Upper lobe of left lung (tissue), 6 donors: Measurements from ENCODE around the gene ACTL8. TPM values are rescaled to one million over a fixed set of nuclear protein-coding genes. Genes with fewer than 3 reads are reported as not detected.

Experiments
- ATAC-seq, 2 donors: fragments of 200-7000 bp; cut with Tn5 transposase; one replicate each; pipeline ENCODE4 v1.9.1; 2022; ENCODE audit warnings: mild to moderate bottlenecking in 2 of 2, moderate library complexity in 2 of 2; ENCODE audit not compliant: low FRiP score in 2 of 2
- DNase-seq, 2 donors: peaks; one replicate each; pipeline ENCODE4 v3.0.0-alpha.2; 2019 to 2020
- H3K27ac ChIP-seq, 4 donors: fragments of 200-600 bp; sonication (generic); one replicate each; pipeline ENCODE4 v1.5.1; 2016 to 2019
- H3K27me3 ChIP-seq, 4 donors: fragments of 200-600 bp; sonication (generic); one replicate each; pipeline ENCODE4 v1.5.1; 2017 to 2019
- H3K36me3 ChIP-seq, 4 donors: fragments of 200-600 bp; sonication (generic); one replicate each; pipeline ENCODE4 v1.5.1; 2016 to 2019
- H3K4me1 ChIP-seq, 4 donors: fragments of 200-600 bp; sonication (generic); one replicate each; pipeline ENCODE4 v1.5.1; 2018 to 2019
- H3K4me3 ChIP-seq, 4 donors: fragments of 200-600 bp; sonication (generic); one replicate each; pipeline ENCODE4 v1.5.1; 2017 to 2019; ENCODE audit warnings: mild to moderate bottlenecking in 2 of 4, moderate library complexity in 1 of 4
- H3K9me3 ChIP-seq, 4 donors: fragments of 200-600 bp; sonication (generic); one replicate each; pipeline ENCODE4 v1.5.1; 2018 to 2019
- EP300 ChIP-seq, 4 donors: sonication (generic); formaldehyde crosslinking; IDR thresholded peaks; one replicate each; pipeline ENCODE4 v1.5.1; 2017; ENCODE audit warnings: antibody characterized with exemption in 4 of 4, control low read depth in 2 of 4
- POLR2A ChIP-seq, 4 donors: fragments of 450-650 bp; IDR thresholded peaks; one replicate each; pipeline ENCODE4 v1.5.1; 2016 to 2017; ENCODE audit warnings: antibody characterized with exemption in 4 of 4, mild to moderate bottlenecking in 2 of 4
- POLR2AphosphoS5 ChIP-seq, 2 donors: sonication (generic); formaldehyde crosslinking; IDR thresholded peaks; one replicate each; pipeline ENCODE4 v1.5.1; 2017; ENCODE audit warnings: antibody characterized with exemption in 2 of 2
- WGBS, 2 donors: methylation state at CpG; one replicate each; pipeline ENCODE4 v1.1.5; 2017 to 2018; 5-methylcytosine and 5-hydroxymethylcytosine counted together
- total RNA-seq, 6 donors: library from RNA; depleted of rRNA in 4 of 6; stranded (reverse); fragments of >200 nt in 4 of 6; gene quantifications; one replicate each; pipeline versions ENCODE4 v1.1.0 to v1.2.1, GENCODE V29; 2016 to 2021
- TF ChIP-seq, protein P1 (sequence below), 6 experiments: fragments of 450-650 bp in 4 of 6; fragments of 200-600 bp in 2 of 6; sonication (generic) in 2 of 6; IDR thresholded peaks; one replicate each; pipeline ENCODE4 v1.5.1; 2016 to 2019; ENCODE audit warnings: antibody characterized with exemption in 6 of 6
- donor health status: DM: no; HTN: no; CAD: no; lungs with moderate emphysema.
- donor health status: DM: no; HTN: yes; CAD: no; lungs with severe emphysema.

ACTL8 gene, protein sequence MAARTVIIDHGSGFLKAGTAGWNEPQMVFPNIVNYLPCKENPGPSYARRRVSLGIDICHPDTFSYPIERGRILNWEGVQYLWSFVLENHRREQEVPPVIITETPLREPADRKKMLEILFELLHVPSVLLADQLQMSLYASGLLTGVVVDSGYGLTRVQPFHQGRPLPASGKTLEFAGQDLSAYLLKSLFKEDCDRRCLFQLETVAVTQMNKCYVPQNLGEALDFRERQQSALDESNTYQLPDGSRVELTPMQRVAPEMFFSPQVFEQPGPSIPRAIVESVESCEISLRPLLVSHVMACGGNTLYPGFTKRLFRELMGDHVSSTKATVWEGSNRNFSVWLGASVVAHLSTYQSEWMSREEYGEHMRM
- not detected for total RNA-seq

- 64 to 68% methylated on average over 11 of the region's 12 CpGs for WGBS, 2 donors
- ATAC-seq (no peak), DNase-seq (peak in 1 of 2 donors; percentile 55)
- Histone ChIP-seq H3K27me3 (no peaks in the 10 kb centered on the region), H3K4me1 (no peaks in the 10 kb centered on the region), H3K27ac (no peak within 1 kb of the TSS), H3K4me3 (no peak within 1 kb of the TSS), H3K36me3 (no peaks in the 10 kb centered on the region), H3K9me3 (peaks cover 33 to 54% (median 39%) of the 10 kb centered on the region in 4 donors)
- no peak for TF ChIP-seq POLR2A (IDR thresholded peaks at IDR 0.05)
Observed at GRCh38 chr1:17755120-17755519, at the start of gene ACTL8. ACTL8 (plus strand) TSS chr1:17755333; CDS start chr1:17823009, 67,676 bp downstream.

DNA sequence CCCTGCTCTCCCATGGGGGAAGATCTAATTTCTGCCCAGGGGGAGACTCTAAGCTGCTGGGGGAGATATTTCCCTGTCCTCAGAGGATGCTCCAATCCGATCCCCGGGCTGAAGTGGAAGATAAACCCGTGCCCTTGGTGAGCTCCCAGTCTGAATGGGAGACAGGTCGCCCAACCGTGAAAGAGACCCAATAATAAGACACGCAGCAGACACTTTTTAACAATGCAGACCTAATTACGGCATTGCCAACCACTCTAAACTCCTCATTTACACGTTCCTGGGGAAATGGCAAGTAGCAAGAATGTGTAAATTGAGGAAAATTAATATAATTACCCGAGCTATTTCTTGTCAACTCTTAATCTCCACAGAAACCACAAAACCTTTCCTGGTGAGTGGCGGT is 48.7 kb upstream of the ACTL8 start:
- 71 to 72% methylated on average over 10 of the region's 10 CpGs for WGBS, 2 donors
- Histone ChIP-seq H3K36me3 (no peaks in the 10 kb centered on the region), H3K9me3 (peaks cover 0 to 8% (median 2%) of the 10 kb centered on the region in 4 donors), H3K27ac (no peak overlapping the region), H3K4me3 (no peak overlapping the region), H3K4me1 (no peaks in the 10 kb centered on the region), H3K27me3 (no peaks in the 10 kb centered on the region)
- no peak for ATAC-seq
- no peak for DNase-seq
- no peak for TF ChIP-seq EP300 (IDR thresholded peaks at IDR 0.05)
- TF ChIP-seq, protein P1, sequence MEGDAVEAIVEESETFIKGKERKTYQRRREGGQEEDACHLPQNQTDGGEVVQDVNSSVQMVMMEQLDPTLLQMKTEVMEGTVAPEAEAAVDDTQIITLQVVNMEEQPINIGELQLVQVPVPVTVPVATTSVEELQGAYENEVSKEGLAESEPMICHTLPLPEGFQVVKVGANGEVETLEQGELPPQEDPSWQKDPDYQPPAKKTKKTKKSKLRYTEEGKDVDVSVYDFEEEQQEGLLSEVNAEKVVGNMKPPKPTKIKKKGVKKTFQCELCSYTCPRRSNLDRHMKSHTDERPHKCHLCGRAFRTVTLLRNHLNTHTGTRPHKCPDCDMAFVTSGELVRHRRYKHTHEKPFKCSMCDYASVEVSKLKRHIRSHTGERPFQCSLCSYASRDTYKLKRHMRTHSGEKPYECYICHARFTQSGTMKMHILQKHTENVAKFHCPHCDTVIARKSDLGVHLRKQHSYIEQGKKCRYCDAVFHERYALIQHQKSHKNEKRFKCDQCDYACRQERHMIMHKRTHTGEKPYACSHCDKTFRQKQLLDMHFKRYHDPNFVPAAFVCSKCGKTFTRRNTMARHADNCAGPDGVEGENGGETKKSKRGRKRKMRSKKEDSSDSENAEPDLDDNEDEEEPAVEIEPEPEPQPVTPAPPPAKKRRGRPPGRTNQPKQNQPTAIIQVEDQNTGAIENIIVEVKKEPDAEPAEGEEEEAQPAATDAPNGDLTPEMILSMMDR (IDR thresholded peaks at IDR 0.05), result no peak
- TF ChIP-seq POLR2AphosphoS5 (IDR thresholded peaks at IDR 0.05), result no peak
- no peak for TF ChIP-seq POLR2A (IDR thresholded peaks at IDR 0.05)

GRCh38 chr1:17709981-17710380 is 45.2 kb upstream of the ACTL8 start:
- no peak for DNase-seq
- Histone ChIP-seq H3K9me3 (peaks cover 0 to 10% (median 2%) of the 10 kb centered on the region in 4 donors), H3K36me3 (no peaks in the 10 kb centered on the region), H3K4me3 (no peak overlapping the region), H3K27me3 (no peaks in the 10 kb centered on the region), H3K4me1 (no peaks in the 10 kb centered on the region), H3K27ac (no peak overlapping the region)
- no peak for ATAC-seq
- 90 to 96% methylated on average over 3 of the region's 3 CpGs for WGBS, 2 donors
- TF ChIP-seq EP300 (IDR thresholded peaks at IDR 0.05), result no peak
- TF ChIP-seq, protein P1 (IDR thresholded peaks at IDR 0.05), result no peak

GRCh38 chr1:17710889-17711576 is 44.1 kb upstream of the ACTL8 start:
- no peaks in the 10 kb centered on the region for H3K36me3 ChIP-seq
- TF ChIP-seq EP300 (IDR thresholded peaks at IDR 0.05) (no peak), POLR2AphosphoS5 (IDR thresholded peaks at IDR 0.05) (no peak), POLR2A (IDR thresholded peaks at IDR 0.05) (no peak)
- TF ChIP-seq, protein P1 (IDR thresholded peaks at IDR 0.05), result no peak
- WGBS, 2 donors, result 64 to 89% methylated on average over 3 to 4 of the region's 4 CpGs
- H3K27ac ChIP-seq, result no peak overlapping the region
- no peaks in the 10 kb centered on the region for H3K4me1 ChIP-seq
- H3K4me3 ChIP-seq, result no peak overlapping the region
- no peak for DNase-seq
- peaks cover 0 to 10% (median 2%) of the 10 kb centered on the region in 4 donors for H3K9me3 ChIP-seq
- ATAC-seq, result no peak
- no peaks in the 10 kb centered on the region for H3K27me3 ChIP-seq

GRCh38 chr1:17711577-17711910 is 43.6 kb upstream of the ACTL8 start:
- H3K9me3 ChIP-seq, result peaks cover 0 to 10% (median 2%) of the 10 kb centered on the region in 4 donors
- H3K4me3 ChIP-seq, result no peak overlapping the region
- H3K27me3 ChIP-seq, result no peaks in the 10 kb centered on the region
- H3K4me1 ChIP-seq, result no peaks in the 10 kb centered on the region
- DNase-seq, result no peak
- TF ChIP-seq POLR2A (IDR thresholded peaks at IDR 0.05), result no peak
- TF ChIP-seq, protein P1 (IDR thresholded peaks at IDR 0.05), result no peak
- no peak for TF ChIP-seq EP300 (IDR thresholded peaks at IDR 0.05)
- no peak for TF ChIP-seq POLR2AphosphoS5 (IDR thresholded peaks at IDR 0.05)
- H3K36me3 ChIP-seq, result no peaks in the 10 kb centered on the region
- H3K27ac ChIP-seq, result no peak overlapping the region
- no peak for ATAC-seq
